ENCODE measurements around the gene OR10AD1.

The OR10AD1 gene

GRCh38 chr12:48189331-48190125, 13.6 kb downstream of the OR10AD1 start:
- peak; percentile 82 for DNase-seq

GRCh38 chr12:48187916-48188695, 15.0 kb downstream of the OR10AD1 start:
- no peak for DNase-seq

GRCh38 chr12:48185181-48185919, 17.7 kb downstream of the OR10AD1 start:
- no peak for DNase-seq

- DNase-seq, result no peak
Measured at GRCh38 chr12:48184549-48184922, 18.6 kb downstream of the OR10AD1 start.

- DNase-seq, result no peak
Measured at GRCh38 chr12:48183876-48184548, 19.1 kb downstream of the OR10AD1 start.

GRCh38 chr12:48183091-48183875, 19.8 kb downstream of the OR10AD1 start, which contains the start of gene CCDC184:
CCDC184 (plus strand) TSS chr12:48183644; CDS start chr12:48184123, 479 bp downstream.
- DNase-seq, result peak; percentile 77

- no peak for DNase-seq
Measured at GRCh38 chr12:48182631-48183030, 20.5 kb downstream of the OR10AD1 start.

GRCh38 chr12:48180857-48181495, 22.1 kb downstream of the OR10AD1 start:
- no peak for DNase-seq

GRCh38 chr12:48180424-48180823, 22.7 kb downstream of the OR10AD1 start:
- DNase-seq, result no peak

- DNase-seq, result no peak
Measured at GRCh38 chr12:48179466-48179865, 23.6 kb downstream of the OR10AD1 start.

GRCh38 chr12:48177982-48178381, 25.1 kb downstream of the OR10AD1 start:
- no peak for DNase-seq

- no peak for DNase-seq
Measured at GRCh38 chr12:48176417-48176751, 26.7 kb downstream of the OR10AD1 start.

- DNase-seq, result no peak
Measured at GRCh38 chr12:48175613-48176416, 27.3 kb downstream of the OR10AD1 start.

GRCh38 chr12:48169011-48169410, 34.1 kb downstream of the OR10AD1 start:
- no peak for DNase-seq

GRCh38 chr12:48165089-48165981, 37.8 kb downstream of the OR10AD1 start:
- peak; percentile 87 for DNase-seq

GRCh38 chr12:48164451-48164850, 38.6 kb downstream of the OR10AD1 start:
- DNase-seq, result no peak

GRCh38 chr12:48163150-48163747, 39.8 kb downstream of the OR10AD1 start:
- no peak for DNase-seq

- DNase-seq, result peak; percentile 97
Measured at GRCh38 chr12:48160807-48161206, 42.3 kb downstream of the OR10AD1 start.

GRCh38 chr12:48160046-48160445, 43.0 kb downstream of the OR10AD1 start:
- DNase-seq, result peak; percentile 21

Measured in hematopoietic multipotent progenitor cell treated with erythropoietin and hydrocortisone succinate and interleukin-3 and kit ligand, for 6 days (in vitro differentiated cells).